K562 (cell line): ENCODE results near the gene MAGIX. TPM values are rescaled to one million over a fixed set of nuclear protein-coding genes. Genes with fewer than 3 reads are reported as not detected.
"Not testable (repeated sequence)": the region's sequence is repeated elsewhere in the genome, so short reads cannot be mapped to it uniquely, and the experiment has no call there.

Experiments
- ARNT ChIP-seq, 2 experiments: fragments of 450-650 bp; IDR thresholded peaks; 2 replicates each; pipeline ENCODE4 v1.6.1; 2016; ENCODE audit warnings: mild to moderate bottlenecking in 1 of 2
- ATF1 ChIP-seq, 2 experiments: fragments of 450-650 bp in 1 of 2; IDR thresholded peaks; 2 replicates each; pipeline ENCODE4 v1.6.1; 2016; ENCODE audit warnings: missing compliant biosample characterization in 1 of 2, missing genetic modification characterization in 1 of 2
- CCNT2 ChIP-seq: IDR thresholded peaks from 2 replicates; pipeline ENCODE4 v1.6.1; 2011; ENCODE audit warnings: borderline replicate concordance, low read depth, mild to moderate bottlenecking, moderate library complexity, mixed read lengths, low read length; ENCODE audit not compliant: insufficient read length; ENCODE audit errors: extremely low read depth
- CHD1 ChIP-seq: fragments of 200-600 bp; sonication (generic); IDR thresholded peaks from one replicate; pipeline ENCODE4 v1.6.1; 2012; ENCODE audit warnings: mild to moderate bottlenecking, moderate library complexity, low read length, inconsistent platforms
- CREM ChIP-seq: IDR thresholded peaks from 2 replicates; pipeline ENCODE4 v1.6.1; 2014; ENCODE audit warnings: antibody characterized with exemption, low read depth
- FOXM1 ChIP-seq, 2 experiments: fragments of 450-650 bp in 1 of 2; sonication (generic) in 1 of 2; formaldehyde crosslinking in 1 of 2; IDR thresholded peaks; 2 replicates each; pipeline versions ENCODE4 v1.6.1 to v1.9.0; 2017 to 2022; ENCODE audit warnings: low read depth in 2 of 2, mild to moderate bottlenecking in 2 of 2, missing genetic modification reagents in 1 of 2, moderate library complexity in 1 of 2
- L3MBTL2 ChIP-seq: fragments of 450-650 bp; IDR thresholded peaks from 2 replicates; pipeline ENCODE4 v1.6.1; 2016; ENCODE audit warnings: mild to moderate bottlenecking, moderate library complexity
- MBD2 ChIP-seq: sonication (generic); IDR thresholded peaks from 2 replicates; pipeline ENCODE4 v1.6.1; 2016; ENCODE audit warnings: low read depth, borderline replicate concordance
- NFIC ChIP-seq: fragments of 450-650 bp; IDR thresholded peaks from 2 replicates; pipeline ENCODE4 v1.6.1; 2017; ENCODE audit warnings: mild to moderate bottlenecking, inconsistent platforms
- NR4A1 ChIP-seq, 2 experiments: fragments of 250-450 bp in 1 of 2; fragments of 450-650 bp in 1 of 2; sonication (Bioruptor Pico) in 1 of 2; IDR thresholded peaks; 2 replicates each; pipeline versions ENCODE4 v1.4.0 to v1.6.1; 2016 to 2020; ENCODE audit warnings: mild to moderate bottlenecking in 2 of 2, missing compliant biosample characterization in 1 of 2, missing genetic modification characterization in 1 of 2, moderate library complexity in 1 of 2
- PHB2 ChIP-seq: fragments of 450-650 bp; IDR thresholded peaks from 2 replicates; pipeline ENCODE4 v1.6.1; 2017; ENCODE audit warnings: low read depth
- POLR2A ChIP-seq: fragments of 450-650 bp; conservative IDR thresholded peaks from 2 replicates; pipeline ENCODE4 v1.6.1; 2016
- RUNX1 ChIP-seq: sonication (generic); IDR thresholded peaks from 2 replicates; pipeline ENCODE4 v1.6.1; 2016; ENCODE audit warnings: antibody characterized with exemption, low read depth
- SMARCA4 ChIP-seq: fragments of 450-650 bp; IDR thresholded peaks from 2 replicates; pipeline ENCODE4 v1.6.1; 2016
- TAF9B ChIP-seq: fragments of 450-650 bp; IDR thresholded peaks from 2 replicates; pipeline ENCODE4 v1.6.1; 2018; ENCODE audit warnings: mild to moderate bottlenecking; ENCODE audit not compliant: partially characterized antibody
- ZFX ChIP-seq: sonication (generic); formaldehyde crosslinking; IDR thresholded peaks from 2 replicates; pipeline ENCODE4 v1.8.0; 2022; ENCODE audit warnings: mild to moderate bottlenecking, missing genetic modification reagents, moderate library complexity
- ZMIZ1 ChIP-seq, 2 experiments: fragments of 150-350 bp in 1 of 2; IDR thresholded peaks; 2 replicates each; pipeline ENCODE4 v1.6.1; 2012 to 2016; ENCODE audit warnings: low read depth in 2 of 2, low read length in 2 of 2, mild to moderate bottlenecking in 1 of 2, moderate library complexity in 1 of 2
- ZNF592 ChIP-seq: fragments of 450-650 bp; IDR thresholded peaks from 2 replicates; pipeline ENCODE4 v1.6.1; 2017; ENCODE audit warnings: antibody characterized with exemption, mild to moderate bottlenecking
- polyA plus RNA-seq, 8 experiments: library from polyadenylated mRNA; depleted of rRNA in 4 of 8; stranded (reverse) in 5 of 8; unstranded in 3 of 8; fragments of >200 nt; fragmentation: Nextera tagmentation in 2 of 8; fragmentation: Illumina TruSeq in 1 of 8; extraction: Ambion mirVana in 2 of 8; extraction: Trizol in 1 of 8; gene quantifications; 2 replicates each; pipeline versions ENCODE4 v1.2.1 to v1.2.3, GENCODE V29; 2011 to 2014; ENCODE audit warnings: inconsistent platforms in 1 of 8, missing spikeins in 1 of 8
- total RNA-seq, 7 experiments: library from RNA; depleted of rRNA in 6 of 7; stranded (reverse); fragments of >200 nt in 6 of 7; fragmentation: Illumina TruSeq in 2 of 7; extraction: Trizol in 2 of 7; gene quantifications; 2 replicates each; pipeline versions ENCODE4 v1.2.1 to v1.2.3, GENCODE V29; 2011 to 2021; ENCODE audit warnings: low replicate concordance in 1 of 7
- TF ChIP-seq, protein P1 (sequence below): fragments of 450-650 bp; IDR thresholded peaks from 2 replicates; pipeline ENCODE4 v1.6.1; 2016

Gene MAGIX
- total and polyA plus RNA-seq, 9 of the 15 experiments (the other 6 are each of a cell fraction or from before 2014, with no cell fraction given): 0.08 to 3.5 (median 0.47) TPM

GRCh38 chrX:49148390-49149100 is 14.0 kb upstream of the MAGIX start (continued):
- not testable (repeated sequence) for TF ChIP-seq NR4A1 (CRISPR knock-in tag; IDR thresholded peaks at IDR 0.05); FOXM1 (CRISPR knock-in tag; IDR thresholded peaks at IDR 0.05; ENCODE audit: low read depth); ATF1 (CRISPR knock-in tag; IDR thresholded peaks at IDR 0.05)
- TF ChIP-seq NR4A1 (tag; IDR thresholded peaks at IDR 0.05): peak; percentile 71; the same call in 1 of the 2 replicates
- peak; percentile 70 for TF ChIP-seq POLR2A
- TF ChIP-seq FOXM1 (IDR thresholded peaks at IDR 0.05; ENCODE audit: low read depth): peak; percentile 79
- TF ChIP-seq ATF1 (tag; IDR thresholded peaks at IDR 0.05): peak; percentile 26; the same call in 1 of the 2 replicates
- peak in 1 of 2 experiments; percentile 73; a peak in 1 of 4 replicates for TF ChIP-seq ARNT (IDR thresholded peaks at IDR 0.05)
- TF ChIP-seq SMARCA4: peak; percentile 85
- peak; percentile 82 for TF ChIP-seq ZNF592
- peak; percentile 62 for TF ChIP-seq CHD1
- TF ChIP-seq MBD2: peak; percentile 53; the same call in 1 of the 2 replicates
- TF ChIP-seq ZMIZ1 (IDR thresholded peaks at IDR 0.05; ENCODE audit: low read depth in 2 of 2, low read length in 2 of 2): peak in 1 of 2 experiments; percentile 79; a peak in 2 of 4 replicates
- TF ChIP-seq CCNT2: peak; percentile 65
- TF ChIP-seq TAF9B: peak; percentile 45
- TF ChIP-seq RUNX1: peak; percentile 60; the same call in 1 of the 2 replicates
- TF ChIP-seq PHB2: peak; percentile 79
- TF ChIP-seq ZFX (CRISPR knock-in tag): peak; percentile 64
- TF ChIP-seq CREM: peak; percentile 54; the same call in 1 of the 2 replicates
- TF ChIP-seq NFIC: peak; percentile 56
- TF ChIP-seq L3MBTL2: peak; percentile 86
- TF ChIP-seq, protein P1, sequence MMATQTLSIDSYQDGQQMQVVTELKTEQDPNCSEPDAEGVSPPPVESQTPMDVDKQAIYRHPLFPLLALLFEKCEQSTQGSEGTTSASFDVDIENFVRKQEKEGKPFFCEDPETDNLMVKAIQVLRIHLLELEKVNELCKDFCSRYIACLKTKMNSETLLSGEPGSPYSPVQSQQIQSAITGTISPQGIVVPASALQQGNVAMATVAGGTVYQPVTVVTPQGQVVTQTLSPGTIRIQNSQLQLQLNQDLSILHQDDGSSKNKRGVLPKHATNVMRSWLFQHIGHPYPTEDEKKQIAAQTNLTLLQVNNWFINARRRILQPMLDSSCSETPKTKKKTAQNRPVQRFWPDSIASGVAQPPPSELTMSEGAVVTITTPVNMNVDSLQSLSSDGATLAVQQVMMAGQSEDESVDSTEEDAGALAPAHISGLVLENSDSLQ: peak; percentile 34
